Jurkat, Clone E6-1 (cell line): ENCODE results near the gene C10orf120. TPM values are rescaled to one million over a fixed set of nuclear protein-coding genes. Genes with fewer than 3 reads are reported as not detected.

Experiments used
- DNase-seq: peaks from one replicate; pipeline ENCODE4 v3.0.0-alpha.2; 2011; ENCODE audit warnings: low read depth, low spot score
- H3K4me3 ChIP-seq: 2 replicates; pipeline ENCODE4 v1.5.1; 2011; ENCODE audit warnings: mild to moderate bottlenecking, low read length, control low read depth, moderate library complexity
- polyA plus RNA-seq: library from polyadenylated mRNA; unstranded; fragments of >200 nt; gene quantifications from one replicate; pipeline ENCODE4 v1.2.1, GENCODE V29; 2012; ENCODE audit warnings: missing spikeins; ENCODE audit not compliant: insufficient read length, insufficient read depth

The C10orf120 gene
- not detected for polyA plus RNA-seq

GRCh38 chr10:122699796-122700455 lies at the start of gene C10orf120:
Gene C10orf120 (minus strand): TSS chr10:122699846. CDS start chr10:122699790, 56 bp downstream.
- DNase-seq: no peak
- no peak within 1 kb of the TSS for H3K4me3 ChIP-seq

- H3K4me3 ChIP-seq: no peak overlapping the region
These were observed 48.9 kb upstream of the C10orf120 start for GRCh38 chr10:122748496-122748895.

GRCh38 chr10:122746408-122746807 lies 46.8 kb upstream of the C10orf120 start:
- H3K4me3 ChIP-seq: no peak overlapping the region

More at GRCh38 chr10:122748496-122748895, 48.9 kb upstream of the C10orf120 start:
- no peak for DNase-seq

GRCh38 chr10:122744257-122744656 lies 44.6 kb upstream of the C10orf120 start:
- no peak for DNase-seq

More at GRCh38 chr10:122746408-122746807, 46.8 kb upstream of the C10orf120 start:
- DNase-seq: no peak

GRCh38 chr10:122740640-122741039 lies 41.0 kb upstream of the C10orf120 start:
- no peak for DNase-seq
- no peak overlapping the region for H3K4me3 ChIP-seq

More at GRCh38 chr10:122744257-122744656, 44.6 kb upstream of the C10orf120 start:
- H3K4me3 ChIP-seq: no peak overlapping the region

- H3K4me3 ChIP-seq: no peak overlapping the region
- no peak for DNase-seq
These were observed 38.4 kb upstream of the C10orf120 start for GRCh38 chr10:122738031-122738430.

- H3K4me3 ChIP-seq: no peak overlapping the region
- no peak for DNase-seq
These were observed 34.5 kb upstream of the C10orf120 start for GRCh38 chr10:122733931-122734665.

GRCh38 chr10:122733443-122733842 lies 33.8 kb upstream of the C10orf120 start:
- H3K4me3 ChIP-seq: no peak overlapping the region
- DNase-seq: no peak

- no peak for DNase-seq
- no peak overlapping the region for H3K4me3 ChIP-seq
These were observed 30.6 kb upstream of the C10orf120 start for GRCh38 chr10:122730238-122730637.

- H3K4me3 ChIP-seq: no peak overlapping the region
- no peak for DNase-seq
These were observed 29.5 kb upstream of the C10orf120 start for GRCh38 chr10:122729126-122729525.

- no peak overlapping the region for H3K4me3 ChIP-seq
- DNase-seq: no peak
These were observed 27.8 kb upstream of the C10orf120 start for GRCh38 chr10:122727426-122727825.

- no peak overlapping the region for H3K4me3 ChIP-seq
- no peak for DNase-seq
These were observed 26.1 kb upstream of the C10orf120 start for GRCh38 chr10:122725768-122726167.

GRCh38 chr10:122725006-122725405 lies 25.4 kb upstream of the C10orf120 start:
- DNase-seq: no peak
- no peak overlapping the region for H3K4me3 ChIP-seq

GRCh38 chr10:122721111-122721510 lies 21.5 kb upstream of the C10orf120 start:
- no peak for DNase-seq
- no peak overlapping the region for H3K4me3 ChIP-seq

- no peak overlapping the region for H3K4me3 ChIP-seq
- no peak for DNase-seq
These were observed 16.4 kb upstream of the C10orf120 start for GRCh38 chr10:122716025-122716424.

GRCh38 chr10:122715576-122715975 lies 15.9 kb upstream of the C10orf120 start:
- H3K4me3 ChIP-seq: no peak overlapping the region
- no peak for DNase-seq

- DNase-seq: no peak
- H3K4me3 ChIP-seq: no peak overlapping the region
These were observed 13.6 kb upstream of the C10orf120 start for GRCh38 chr10:122713091-122713885.

- no peak for DNase-seq
- no peak overlapping the region for H3K4me3 ChIP-seq
These were observed 10.9 kb upstream of the C10orf120 start for GRCh38 chr10:122710576-122710975.

- DNase-seq: no peak
- H3K4me3 ChIP-seq: no peak overlapping the region
These were observed 10.3 kb upstream of the C10orf120 start for GRCh38 chr10:122709971-122710370.

- H3K4me3 ChIP-seq: no peak overlapping the region
- DNase-seq: peak; percentile 12
These were observed 7.9 kb upstream of the C10orf120 start for GRCh38 chr10:122707535-122707934.
